HG02973 (cell line): ENCODE results near the gene ACTN1.
"Not testable (repeated sequence)": the region's sequence is repeated elsewhere in the genome, so short reads cannot be mapped to it uniquely, and the experiment has no call there.

Experiments
- ATAC-seq: cut with Tn5 transposase; IDR thresholded peaks from one replicate; pipeline ENCODE4 v1.9.1; 2021; ENCODE audit warnings: moderate library complexity; ENCODE audit not compliant: unreplicated experiment

Gene ACTN1

GRCh38 chr14:68979021-68979721 is at the start of gene ACTN1:
TSS of gene ACTN1 (minus strand) at chr14:68979302. CDS start at chr14:68979056, 246 bp downstream.
- ATAC-seq = no peak

GRCh38 chr14:69027242-69027913 is 48.3 kb upstream of the ACTN1 start:
- ATAC-seq = no peak

GRCh38 chr14:69023035-69023434 is 43.9 kb upstream of the ACTN1 start:
- no peak for ATAC-seq

- not testable (repeated sequence) for ATAC-seq
These were observed 43.0 kb upstream of the ACTN1 start for GRCh38 chr14:69022093-69022492.

GRCh38 chr14:69017706-69018105 is 38.6 kb upstream of the ACTN1 start:
- no peak for ATAC-seq

GRCh38 chr14:69014829-69015259 is 35.7 kb upstream of the ACTN1 start:
- no peak for ATAC-seq

- ATAC-seq = no peak
These were observed 35.1 kb upstream of the ACTN1 start for GRCh38 chr14:69013943-69014782.

- ATAC-seq = no peak
These were observed 33.3 kb upstream of the ACTN1 start for GRCh38 chr14:69012256-69012953.

GRCh38 chr14:69010648-69011047 is 31.5 kb upstream of the ACTN1 start:
- no peak for ATAC-seq

- ATAC-seq = no peak
These were observed 29.4 kb upstream of the ACTN1 start for GRCh38 chr14:69008421-69008884.

GRCh38 chr14:69006346-69006745 is 27.2 kb upstream of the ACTN1 start:
- no peak for ATAC-seq

GRCh38 chr14:69005432-69006148 is 26.5 kb upstream of the ACTN1 start:
- ATAC-seq = no peak

GRCh38 chr14:69004731-69005431 is 25.8 kb upstream of the ACTN1 start:
- no peak for ATAC-seq

GRCh38 chr14:69003626-69004025 is 24.5 kb upstream of the ACTN1 start:
- no peak for ATAC-seq

- ATAC-seq = no peak
These were observed 23.0 kb upstream of the ACTN1 start for GRCh38 chr14:69002069-69002468.

GRCh38 chr14:69001375-69001774 is 22.3 kb upstream of the ACTN1 start:
- no peak for ATAC-seq

GRCh38 chr14:68998062-68998461 is 19.0 kb upstream of the ACTN1 start:
- no peak for ATAC-seq

GRCh38 chr14:68995731-68996130 is 16.6 kb upstream of the ACTN1 start:
- no peak for ATAC-seq

GRCh38 chr14:68994056-68994455 is 15.0 kb upstream of the ACTN1 start:
- no peak for ATAC-seq

- ATAC-seq = no peak
These were observed 8.5 kb upstream of the ACTN1 start for GRCh38 chr14:68987653-68988036.
